Forelimb muscle (tissue), 1 donor: ENCODE data around the gene SLITRK1. TPM values are rescaled to one million over a fixed set of nuclear protein-coding genes. Genes with fewer than 3 reads are reported as not detected.
A peak's percentile ranks its signal among the peaks of the same experiment; 100 is the strongest.

Experiments used
- DNase-seq: peaks from one replicate; pipeline ENCODE4 v3.0.0-alpha.2; 2013; ENCODE audit warnings: low read depth
- polyA plus RNA-seq: library from polyadenylated mRNA; unstranded; fragments of 120-200 nt; gene quantifications from one replicate; pipeline ENCODE4 v1.2.1, GENCODE V29; 2013; ENCODE audit not compliant: insufficient read length

Gene SLITRK1
- polyA plus RNA-seq, 1 donor = 0.09 TPM

GRCh38 chr13:83865161-83866137, 16.8 kb downstream of the SLITRK1 start:
- DNase-seq = no peak

- DNase-seq = no peak
Observed at GRCh38 chr13:83853771-83854170, 28.5 kb downstream of the SLITRK1 start.

- no peak for DNase-seq
Observed at GRCh38 chr13:83845106-83845505, 37.2 kb downstream of the SLITRK1 start.

- DNase-seq = no peak
Observed at GRCh38 chr13:83839146-83839545, 43.1 kb downstream of the SLITRK1 start.

GRCh38 chr13:83831796-83832195, 50.5 kb downstream of the SLITRK1 start:
- no peak for DNase-seq

GRCh38 chr13:83829810-83830209, 52.5 kb downstream of the SLITRK1 start:
- DNase-seq = peak; percentile 9

GRCh38 chr13:83827338-83827737, 54.9 kb downstream of the SLITRK1 start:
- DNase-seq = no peak
